Adrenal gland (tissue), 12 donors: Measurements from ENCODE around the gene TRIM46. TPM values are rescaled to one million over a fixed set of nuclear protein-coding genes. Genes with fewer than 3 reads are reported as not detected.

Experiments
- DNase-seq, 7 donors: peaks; one replicate each; pipeline ENCODE4 v3.0.0-alpha.2; 2019 to 2020
- H3K27ac ChIP-seq, 5 donors: fragments of 200-600 bp; sonication (generic) in 4 of 5; 1 replicate in 3 of 5; 2 replicates in 2 of 5; pipeline versions ENCODE4 v1.5.1 to v1.8.0; 2016 to 2020; ENCODE audit warnings: mild to moderate bottlenecking in 1 of 5
- H3K27me3 ChIP-seq: fragments of 200-600 bp; 2 replicates; pipeline ENCODE4 v1.8.0; 2021
- H3K36me3 ChIP-seq, 2 donors: fragments of 200-600 bp; replicated peaks in 1 of 2; 1 replicate in 1 of 2; 2 replicates in 1 of 2; pipeline versions ENCODE4 v1.5.1 to v1.8.0; 2018 to 2022
- H3K4me1 ChIP-seq, 2 donors: fragments of 200-600 bp; replicated peaks in 1 of 2; 1 replicate in 1 of 2; 2 replicates in 1 of 2; pipeline versions ENCODE4 v1.5.1 to v1.8.0; 2018 to 2021
- H3K4me3 ChIP-seq, 4 donors: fragments of 200-600 bp; sonication (generic) in 3 of 4; one replicate each; pipeline ENCODE4 v1.5.1; 2016 to 2018
- H3K9me3 ChIP-seq, 3 donors: fragments of 200-600 bp; sonication (generic) in 1 of 3; replicated peaks in 1 of 3; 1 replicate in 2 of 3; 2 replicates in 1 of 3; pipeline versions ENCODE4 v1.5.1 to v1.8.0; 2016 to 2021
- POLR2A ChIP-seq, 2 donors: fragments of 450-650 bp; IDR thresholded peaks; one replicate each; pipeline ENCODE4 v1.6.1; 2017; ENCODE audit warnings: antibody characterized with exemption in 2 of 2, mild to moderate bottlenecking in 2 of 2, moderate library complexity in 1 of 2
- WGBS, 4 donors: extraction: QIAGEN DNeasy Blood & Tissue Kit in 2 of 4; methylation state at CpG; one replicate each; pipeline versions ENCODE4 v1.1.5 to v1.1.7; 2013 to 2017; 5-methylcytosine and 5-hydroxymethylcytosine counted together
- intact Hi-C, 2 donors: fragments of 100-400 bp; cut with DNase I; formaldehyde crosslinking; loops; one replicate each; pipeline versions ENCODE4 v1.14.1 to v1.15.0; 2022 to 2023
- polyA plus RNA-seq, 3 donors: library from polyadenylated mRNA; stranded (reverse); fragments of 200-250 nt in 2 of 3; fragments of 350-450 nt in 1 of 3; fragmentation: Illumina TruSeq in 1 of 3; extraction: RNeasy Lipid Tissue Mini Kit (QIAGEN cat#74804) in 1 of 3; gene quantifications; one replicate each; pipeline ENCODE4 v1.2.3, GENCODE V29; 2013 to 2014
- total RNA-seq, 9 donors: library from RNA; depleted of rRNA in 4 of 9; stranded (reverse); fragments of >200 nt in 4 of 9; fragments of 120-200 nt in 1 of 9; fragmentation: NEBNext Ultra II Directional in 1 of 9; extraction: Animal tissue kit (Norgen Biotek cat#: 25700) in 1 of 9; gene quantifications; one replicate each; pipeline versions ENCODE4 v1.1.0 to v1.2.4, GENCODE V29; 2013 to 2023
- TF ChIP-seq, protein P1 (sequence below), 6 experiments: fragments of 450-650 bp in 4 of 6; fragments of 200-600 bp in 2 of 6; sonication (generic) in 1 of 6; IDR thresholded peaks; 1 replicate in 5 of 6; 2 replicates in 1 of 6; pipeline versions ENCODE4 v1.5.1 to v1.8.0; 2016 to 2021; ENCODE audit warnings: antibody characterized with exemption in 6 of 6, mild to moderate bottlenecking in 2 of 6, moderate library complexity in 1 of 6
- donor health status: healthy with polysubstance abuse.
- donor health status: Bipolar disorder and iron deficiency.
- donor health status: DM: yes; HTN: yes; CAD: no.
- donor health status: DM: no; HTN: no; CAD: no.
- donor health status: DM: no; HTN: no; CAD: no.
- donor health status: DM: yes; HTN: yes; CAD: no.

TRIM46 gene
- total and polyA plus RNA-seq, 12 donors = 0.19 to 5.6 (median 0.59) TPM; not detected in 2

DNA sequence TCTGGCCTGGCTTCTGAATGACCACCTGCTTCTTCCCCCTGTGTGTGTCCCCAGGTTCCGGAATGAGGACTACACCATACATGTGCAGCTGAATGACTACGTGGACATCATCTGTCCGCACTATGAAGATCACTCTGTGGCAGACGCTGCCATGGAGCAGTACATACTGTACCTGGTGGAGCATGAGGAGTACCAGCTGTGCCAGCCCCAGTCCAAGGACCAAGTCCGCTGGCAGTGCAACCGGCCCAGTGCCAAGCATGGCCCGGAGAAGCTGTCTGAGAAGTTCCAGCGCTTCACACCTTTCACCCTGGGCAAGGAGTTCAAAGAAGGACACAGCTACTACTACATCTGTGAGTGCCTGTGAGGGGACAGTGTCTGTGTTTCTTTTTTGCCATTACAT lies 42.4 kb upstream of the TRIM46 start:
- peaks cover 0 to 33% of the 10 kb centered on the region in 2 donors for H3K36me3 ChIP-seq
- 40 to 85% (median 69%) methylated on average over 4 to 8 of the region's 8 CpGs for WGBS, 4 donors
- peak in 2 of 7 donors; percentile 35 to 42 for DNase-seq
- no peak overlapping the region for H3K4me3 ChIP-seq
- no peaks in the 10 kb centered on the region for H3K9me3 ChIP-seq
- H3K4me1 ChIP-seq = peaks cover 33 to 43% of the 10 kb centered on the region in 2 donors
- TF ChIP-seq POLR2A (IDR thresholded peaks at IDR 0.05) = no peak
- TF ChIP-seq, protein P1, sequence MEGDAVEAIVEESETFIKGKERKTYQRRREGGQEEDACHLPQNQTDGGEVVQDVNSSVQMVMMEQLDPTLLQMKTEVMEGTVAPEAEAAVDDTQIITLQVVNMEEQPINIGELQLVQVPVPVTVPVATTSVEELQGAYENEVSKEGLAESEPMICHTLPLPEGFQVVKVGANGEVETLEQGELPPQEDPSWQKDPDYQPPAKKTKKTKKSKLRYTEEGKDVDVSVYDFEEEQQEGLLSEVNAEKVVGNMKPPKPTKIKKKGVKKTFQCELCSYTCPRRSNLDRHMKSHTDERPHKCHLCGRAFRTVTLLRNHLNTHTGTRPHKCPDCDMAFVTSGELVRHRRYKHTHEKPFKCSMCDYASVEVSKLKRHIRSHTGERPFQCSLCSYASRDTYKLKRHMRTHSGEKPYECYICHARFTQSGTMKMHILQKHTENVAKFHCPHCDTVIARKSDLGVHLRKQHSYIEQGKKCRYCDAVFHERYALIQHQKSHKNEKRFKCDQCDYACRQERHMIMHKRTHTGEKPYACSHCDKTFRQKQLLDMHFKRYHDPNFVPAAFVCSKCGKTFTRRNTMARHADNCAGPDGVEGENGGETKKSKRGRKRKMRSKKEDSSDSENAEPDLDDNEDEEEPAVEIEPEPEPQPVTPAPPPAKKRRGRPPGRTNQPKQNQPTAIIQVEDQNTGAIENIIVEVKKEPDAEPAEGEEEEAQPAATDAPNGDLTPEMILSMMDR (IDR thresholded peaks at IDR 0.05) = no peak
- no peaks in the 10 kb centered on the region for H3K27me3 ChIP-seq
- H3K27ac ChIP-seq = peak overlapping the region in 1 of 5 donors; percentile 81
- intact Hi-C loops = no loop called here

DNA sequence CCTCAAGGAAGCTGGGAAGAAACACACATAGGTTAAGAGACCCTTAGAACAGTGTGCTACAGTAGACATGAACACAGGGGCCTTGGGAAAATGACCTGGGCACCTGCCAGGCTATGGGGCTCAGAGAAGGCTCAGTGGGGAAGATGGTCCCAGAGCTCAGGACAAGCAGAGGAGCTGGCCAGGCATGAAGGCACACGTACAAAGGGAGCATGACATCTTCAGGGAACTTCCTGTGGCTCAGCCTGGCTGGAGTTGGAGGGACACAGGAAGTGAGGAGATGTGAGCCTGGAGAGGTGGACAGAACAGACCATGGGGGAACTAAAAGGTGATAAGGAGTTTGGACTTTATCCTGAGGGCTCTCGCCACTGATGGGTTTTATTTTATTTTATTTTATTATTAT lies 41.8 kb upstream of the TRIM46 start:
- TF ChIP-seq, protein P1 (IDR thresholded peaks at IDR 0.05) = no peak
- TF ChIP-seq POLR2A (IDR thresholded peaks at IDR 0.05) = no peak
- Histone ChIP-seq H3K27ac (peak overlapping the region in 1 of 5 donors; percentile 81), H3K4me3 (no peak overlapping the region), H3K36me3 (peaks cover 0 to 33% of the 10 kb centered on the region in 2 donors), H3K9me3 (no peaks in the 10 kb centered on the region), H3K4me1 (peaks cover 35 to 41% of the 10 kb centered on the region in 2 donors), H3K27me3 (no peaks in the 10 kb centered on the region)
- no peak for DNase-seq
- intact Hi-C loops = no loop called here
- WGBS, 4 donors = 58 to 73% (median 67%) methylated on average over 2 of the region's 2 CpGs

DNA sequence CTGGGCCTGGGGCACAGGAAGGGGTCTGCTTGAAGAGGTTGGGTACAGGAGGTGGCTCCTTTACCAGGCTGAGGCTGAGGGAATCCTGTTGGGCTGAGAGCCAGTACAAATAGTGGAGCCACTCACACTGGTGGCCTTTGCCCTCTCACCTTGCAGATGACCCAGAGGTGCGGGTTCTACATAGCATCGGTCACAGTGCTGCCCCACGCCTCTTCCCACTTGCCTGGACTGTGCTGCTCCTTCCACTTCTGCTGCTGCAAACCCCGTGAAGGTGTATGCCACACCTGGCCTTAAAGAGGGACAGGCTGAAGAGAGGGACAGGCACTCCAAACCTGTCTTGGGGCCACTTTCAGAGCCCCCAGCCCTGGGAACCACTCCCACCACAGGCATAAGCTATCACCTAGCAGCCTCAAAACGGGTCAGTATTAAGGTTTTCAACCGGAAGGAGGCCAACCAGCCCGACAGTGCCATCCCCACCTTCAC lies 39.8 kb upstream of the TRIM46 start:
- peak in 1 of 7 donors; percentile 8 for DNase-seq
- Histone ChIP-seq H3K27ac (peak overlapping the region in 2 of 5 donors; percentile 95 to 99), H3K4me1 (peaks cover 24 to 35% of the 10 kb centered on the region in 2 donors), H3K36me3 (peaks cover 0 to 33% of the 10 kb centered on the region in 2 donors), H3K27me3 (no peaks in the 10 kb centered on the region), H3K4me3 (no peak overlapping the region), H3K9me3 (no peaks in the 10 kb centered on the region)
- intact Hi-C loops = no loop called here
- TF ChIP-seq, protein P1 (IDR thresholded peaks at IDR 0.05) = no peak
- TF ChIP-seq POLR2A (IDR thresholded peaks at IDR 0.05) = no peak
- WGBS, 4 donors = 75 to 85% (median 80%) methylated on average over 5 to 7 of the region's 7 CpGs

DNA sequence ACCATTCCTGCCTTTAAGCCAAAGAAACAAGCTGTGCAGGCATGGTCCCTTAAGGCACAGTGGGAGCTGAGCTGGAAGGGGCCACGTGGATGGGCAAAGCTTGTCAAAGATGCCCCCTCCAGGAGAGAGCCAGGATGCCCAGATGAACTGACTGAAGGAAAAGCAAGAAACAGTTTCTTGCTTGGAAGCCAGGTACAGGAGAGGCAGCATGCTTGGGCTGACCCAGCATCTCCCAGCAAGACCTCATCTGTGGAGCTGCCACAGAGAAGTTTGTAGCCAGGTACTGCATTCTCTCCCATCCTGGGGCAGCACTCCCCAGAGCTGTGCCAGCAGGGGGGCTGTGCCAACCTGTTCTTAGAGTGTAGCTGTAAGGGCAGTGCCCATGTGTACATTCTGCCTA lies 39.3 kb upstream of the TRIM46 start:
- TF ChIP-seq POLR2A (IDR thresholded peaks at IDR 0.05) = no peak
- TF ChIP-seq, protein P1 (IDR thresholded peaks at IDR 0.05) = no peak
- H3K4me1 ChIP-seq = peaks cover 24 to 36% of the 10 kb centered on the region in 2 donors
- no peaks in the 10 kb centered on the region for H3K9me3 ChIP-seq
- peaks cover 0 to 33% of the 10 kb centered on the region in 2 donors for H3K36me3 ChIP-seq
- H3K4me3 ChIP-seq = peak overlapping the region in 1 of 4 donors; percentile 71
- H3K27me3 ChIP-seq = no peaks in the 10 kb centered on the region
- no peak for DNase-seq
- intact Hi-C loops = no loop called here
- H3K27ac ChIP-seq = peak overlapping the region in 4 of 5 donors; percentile 95 to 100 (median 99)
- 38 to 58% (median 51%) methylated on average over 1 of the region's 1 CpG; no CpG with 5 or more reads in 1 of the 4 donors for WGBS, 4 donors
